Adrenal gland (tissue), 12 donors: ENCODE results near the gene LRRC8D. TPM values are rescaled to one million over a fixed set of nuclear protein-coding genes. Genes with fewer than 3 reads are reported as not detected.

Experiments used
- DNase-seq, 7 donors: peaks; one replicate each; pipeline ENCODE4 v3.0.0-alpha.2; 2019 to 2020
- H3K27ac ChIP-seq, 5 donors: fragments of 200-600 bp; sonication (generic) in 4 of 5; 1 replicate in 3 of 5; 2 replicates in 2 of 5; pipeline versions ENCODE4 v1.5.1 to v1.8.0; 2016 to 2020; ENCODE audit warnings: mild to moderate bottlenecking in 1 of 5
- H3K27me3 ChIP-seq: fragments of 200-600 bp; 2 replicates; pipeline ENCODE4 v1.8.0; 2021
- H3K36me3 ChIP-seq, 2 donors: fragments of 200-600 bp; replicated peaks in 1 of 2; 1 replicate in 1 of 2; 2 replicates in 1 of 2; pipeline versions ENCODE4 v1.5.1 to v1.8.0; 2018 to 2022
- H3K4me1 ChIP-seq, 2 donors: fragments of 200-600 bp; replicated peaks in 1 of 2; 1 replicate in 1 of 2; 2 replicates in 1 of 2; pipeline versions ENCODE4 v1.5.1 to v1.8.0; 2018 to 2021
- H3K4me3 ChIP-seq, 4 donors: fragments of 200-600 bp; sonication (generic) in 3 of 4; one replicate each; pipeline ENCODE4 v1.5.1; 2016 to 2018
- H3K9me3 ChIP-seq, 3 donors: fragments of 200-600 bp; sonication (generic) in 1 of 3; replicated peaks in 1 of 3; 1 replicate in 2 of 3; 2 replicates in 1 of 3; pipeline versions ENCODE4 v1.5.1 to v1.8.0; 2016 to 2021
- POLR2A ChIP-seq, 2 donors: fragments of 450-650 bp; IDR thresholded peaks; one replicate each; pipeline ENCODE4 v1.6.1; 2017; ENCODE audit warnings: antibody characterized with exemption in 2 of 2, mild to moderate bottlenecking in 2 of 2, moderate library complexity in 1 of 2
- WGBS, 4 donors: extraction: QIAGEN DNeasy Blood & Tissue Kit in 2 of 4; methylation state at CpG; one replicate each; pipeline versions ENCODE4 v1.1.5 to v1.1.7; 2013 to 2017; 5-methylcytosine and 5-hydroxymethylcytosine counted together
- intact Hi-C, 2 donors: fragments of 100-400 bp; cut with DNase I; formaldehyde crosslinking; loops; one replicate each; pipeline versions ENCODE4 v1.14.1 to v1.15.0; 2022 to 2023
- polyA plus RNA-seq, 3 donors: library from polyadenylated mRNA; stranded (reverse); fragments of 200-250 nt in 2 of 3; fragments of 350-450 nt in 1 of 3; fragmentation: Illumina TruSeq in 1 of 3; extraction: RNeasy Lipid Tissue Mini Kit (QIAGEN cat#74804) in 1 of 3; gene quantifications; one replicate each; pipeline ENCODE4 v1.2.3, GENCODE V29; 2013 to 2014
- total RNA-seq, 9 donors: library from RNA; depleted of rRNA in 4 of 9; stranded (reverse); fragments of >200 nt in 4 of 9; fragments of 120-200 nt in 1 of 9; fragmentation: NEBNext Ultra II Directional in 1 of 9; extraction: Animal tissue kit (Norgen Biotek cat#: 25700) in 1 of 9; gene quantifications; one replicate each; pipeline versions ENCODE4 v1.1.0 to v1.2.4, GENCODE V29; 2013 to 2023
- TF ChIP-seq, protein P1 (sequence below), 6 experiments: fragments of 450-650 bp in 4 of 6; fragments of 200-600 bp in 2 of 6; sonication (generic) in 1 of 6; IDR thresholded peaks; 1 replicate in 5 of 6; 2 replicates in 1 of 6; pipeline versions ENCODE4 v1.5.1 to v1.8.0; 2016 to 2021; ENCODE audit warnings: antibody characterized with exemption in 6 of 6, mild to moderate bottlenecking in 2 of 6, moderate library complexity in 1 of 6
- donor health status: healthy with polysubstance abuse.
- donor health status: Bipolar disorder and iron deficiency.
- donor health status: DM: yes; HTN: yes; CAD: no.
- donor health status: DM: no; HTN: no; CAD: no.
- donor health status: DM: no; HTN: no; CAD: no.
- donor health status: DM: yes; HTN: yes; CAD: no.

The LRRC8D gene
- total and polyA plus RNA-seq, 12 donors = 13.9 to 79.8 (median 57.2) TPM

DNA sequence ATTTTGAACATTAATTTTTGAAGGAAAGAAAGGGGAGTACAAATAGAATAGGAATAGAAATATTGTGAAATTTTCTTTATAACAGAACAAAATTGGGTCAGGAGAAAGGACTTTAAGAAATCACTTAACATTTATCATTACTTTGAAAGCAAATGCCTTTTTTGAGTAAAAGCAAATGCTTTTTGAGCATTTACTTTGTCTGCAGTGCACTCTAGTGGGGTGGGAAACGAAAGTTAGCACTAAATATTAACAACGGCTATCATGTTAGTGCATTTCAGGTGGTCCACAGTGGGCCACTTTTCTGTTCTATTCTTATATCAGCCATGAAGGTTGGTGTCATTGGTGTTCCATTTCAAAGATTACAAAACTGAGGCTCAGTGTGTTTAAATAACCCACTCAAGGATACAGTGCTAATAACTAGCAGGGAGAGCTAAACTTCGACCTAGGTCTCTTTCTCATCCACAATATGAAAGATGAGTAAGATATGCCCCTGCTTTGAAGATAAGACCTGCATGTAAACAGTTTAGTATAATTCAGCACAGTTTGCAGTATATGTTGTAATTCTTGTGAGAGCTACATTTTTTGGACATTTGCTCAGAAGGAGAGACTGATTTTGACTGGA, 13.4 kb downstream of the LRRC8D start:
- no peaks in the 10 kb centered on the region for H3K9me3 ChIP-seq
- no peaks in the 10 kb centered on the region for H3K27me3 ChIP-seq
- H3K36me3 ChIP-seq = no peaks in the 10 kb centered on the region
- intact Hi-C loops = no loop called here
- H3K4me1 ChIP-seq = peaks cover 29 to 50% of the 10 kb centered on the region in 2 donors
- H3K4me3 ChIP-seq = no peak overlapping the region
- peak overlapping the region in 1 of 5 donors; percentile 12 for H3K27ac ChIP-seq
- WGBS, 4 donors = 47 to 50% (median 48%) methylated on average over 3 of the region's 3 CpGs
- no peak for DNase-seq
- no peak for TF ChIP-seq POLR2A (IDR thresholded peaks at IDR 0.05)
- TF ChIP-seq, protein P1, sequence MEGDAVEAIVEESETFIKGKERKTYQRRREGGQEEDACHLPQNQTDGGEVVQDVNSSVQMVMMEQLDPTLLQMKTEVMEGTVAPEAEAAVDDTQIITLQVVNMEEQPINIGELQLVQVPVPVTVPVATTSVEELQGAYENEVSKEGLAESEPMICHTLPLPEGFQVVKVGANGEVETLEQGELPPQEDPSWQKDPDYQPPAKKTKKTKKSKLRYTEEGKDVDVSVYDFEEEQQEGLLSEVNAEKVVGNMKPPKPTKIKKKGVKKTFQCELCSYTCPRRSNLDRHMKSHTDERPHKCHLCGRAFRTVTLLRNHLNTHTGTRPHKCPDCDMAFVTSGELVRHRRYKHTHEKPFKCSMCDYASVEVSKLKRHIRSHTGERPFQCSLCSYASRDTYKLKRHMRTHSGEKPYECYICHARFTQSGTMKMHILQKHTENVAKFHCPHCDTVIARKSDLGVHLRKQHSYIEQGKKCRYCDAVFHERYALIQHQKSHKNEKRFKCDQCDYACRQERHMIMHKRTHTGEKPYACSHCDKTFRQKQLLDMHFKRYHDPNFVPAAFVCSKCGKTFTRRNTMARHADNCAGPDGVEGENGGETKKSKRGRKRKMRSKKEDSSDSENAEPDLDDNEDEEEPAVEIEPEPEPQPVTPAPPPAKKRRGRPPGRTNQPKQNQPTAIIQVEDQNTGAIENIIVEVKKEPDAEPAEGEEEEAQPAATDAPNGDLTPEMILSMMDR (IDR thresholded peaks at IDR 0.05) = peak in 2 of 6 experiments; percentile 10 to 29

- DNase-seq = no peak
- intact Hi-C loops = no loop called here
- Histone ChIP-seq H3K9me3 (no peaks in the 10 kb centered on the region), H3K27me3 (no peaks in the 10 kb centered on the region), H3K4me3 (peak overlapping the region in 1 of 4 donors; percentile 32), H3K4me1 (peaks cover 29 to 54% of the 10 kb centered on the region in 2 donors), H3K27ac (peak overlapping the region in 1 of 5 donors; percentile 65), H3K36me3 (no peaks in the 10 kb centered on the region)
- TF ChIP-seq, protein P1 (IDR thresholded peaks at IDR 0.05) = no peak
- TF ChIP-seq POLR2A (IDR thresholded peaks at IDR 0.05) = no peak
- 53 to 54% (median 53%) methylated on average over 8 of the region's 8 CpGs for WGBS, 4 donors
Measured at GRCh38 chr1:89836252-89837035, 15.6 kb downstream of the LRRC8D start.

DNA sequence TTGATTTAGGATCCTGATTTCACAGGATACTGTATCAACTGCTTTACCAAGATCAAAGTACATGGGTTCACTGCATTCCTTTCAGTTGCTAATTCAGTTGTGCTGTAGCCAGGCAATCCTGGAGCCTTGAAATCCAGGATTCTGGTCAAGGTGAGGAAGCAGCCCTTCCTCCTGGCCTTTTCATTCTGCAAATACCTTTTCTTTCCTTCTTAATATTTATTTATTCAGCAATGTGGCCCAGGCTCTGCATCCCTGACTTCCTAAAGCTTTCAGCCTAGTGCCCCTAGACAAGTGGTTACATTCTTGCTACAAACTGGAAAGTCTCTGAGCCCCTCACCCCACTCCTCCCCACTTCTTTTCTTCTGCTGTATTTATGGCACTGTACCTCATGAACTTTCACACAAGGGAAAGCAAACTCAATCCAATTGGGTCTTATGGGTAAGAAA, 16.2 kb downstream of the LRRC8D start:
- intact Hi-C loops = no loop called here
- Histone ChIP-seq H3K4me1 (peaks cover 29 to 50% of the 10 kb centered on the region in 2 donors), H3K27ac (peak overlapping the region in 1 of 5 donors; percentile 65), H3K27me3 (no peaks in the 10 kb centered on the region), H3K36me3 (no peaks in the 10 kb centered on the region), H3K4me3 (peak overlapping the region in 1 of 4 donors; percentile 32), H3K9me3 (no peaks in the 10 kb centered on the region)
- no peak for DNase-seq
- TF ChIP-seq, protein P1 (IDR thresholded peaks at IDR 0.05) = no peak
- no peak for TF ChIP-seq POLR2A (IDR thresholded peaks at IDR 0.05)

GRCh38 chr1:89837510-89837909, 16.7 kb downstream of the LRRC8D start:
- DNase-seq = no peak
- Histone ChIP-seq H3K27me3 (no peaks in the 10 kb centered on the region), H3K4me3 (no peak overlapping the region), H3K27ac (no peak overlapping the region), H3K9me3 (no peaks in the 10 kb centered on the region), H3K4me1 (peaks cover 33 to 49% of the 10 kb centered on the region in 2 donors), H3K36me3 (no peaks in the 10 kb centered on the region)
- 90 to 93% (median 92%) methylated on average over 4 of the region's 4 CpGs for WGBS, 4 donors
- intact Hi-C loops = no loop called here
- no peak for TF ChIP-seq POLR2A (IDR thresholded peaks at IDR 0.05)
- TF ChIP-seq, protein P1 (IDR thresholded peaks at IDR 0.05) = no peak
